Transverse colon (tissue), 4 donors: ENCODE data around the gene LRRC4. TPM values are rescaled to one million over a fixed set of nuclear protein-coding genes. Genes with fewer than 3 reads are reported as not detected.

Experiments used
- DNase-seq: peaks from one replicate; pipeline ENCODE4 v3.0.0-alpha.2; 2019
- H3K27ac ChIP-seq, 4 donors: fragments of 200-600 bp; sonication (generic); 2 replicates each; pipeline ENCODE4 v1.5.1; 2016 to 2018; ENCODE audit warnings: inconsistent platforms in 4 of 4
- H3K27me3 ChIP-seq: fragments of 200-600 bp; sonication (generic); 2 replicates; pipeline ENCODE4 v1.5.1; 2017; ENCODE audit warnings: inconsistent platforms
- H3K36me3 ChIP-seq, 4 donors: fragments of 200-600 bp; sonication (generic); 2 replicates each; pipeline ENCODE4 v1.5.1; 2017 to 2019; ENCODE audit warnings: inconsistent platforms in 4 of 4
- H3K4me1 ChIP-seq, 4 donors: fragments of 200-600 bp; sonication (generic); 2 replicates each; pipeline ENCODE4 v1.5.1; 2017 to 2020; ENCODE audit warnings: inconsistent platforms in 4 of 4
- H3K4me3 ChIP-seq, 4 donors: fragments of 200-600 bp; sonication (generic); 1 replicate in 1 of 4; 2 replicates in 3 of 4; pipeline versions ENCODE4 v1.5.1 to v1.6.1; 2017 to 2019; ENCODE audit warnings: inconsistent platforms in 4 of 4
- H3K9me3 ChIP-seq, 2 donors: fragments of 200-600 bp; sonication (generic); 2 replicates each; pipeline ENCODE4 v1.5.1; 2017 to 2019; ENCODE audit warnings: inconsistent platforms in 2 of 2
- EP300 ChIP-seq: sonication (generic); formaldehyde crosslinking; IDR thresholded peaks from one replicate; pipeline ENCODE4 v1.6.1; 2017; ENCODE audit warnings: antibody characterized with exemption, low read depth
- POLR2A ChIP-seq: fragments of 450-650 bp; IDR thresholded peaks from one replicate; pipeline ENCODE4 v1.6.1; 2016; ENCODE audit warnings: antibody characterized with exemption, mild to moderate bottlenecking, moderate library complexity
- POLR2AphosphoS5 ChIP-seq, 3 donors: sonication (generic); formaldehyde crosslinking; IDR thresholded peaks; one replicate each; pipeline ENCODE4 v1.6.1; 2016; ENCODE audit warnings: antibody characterized with exemption in 3 of 3
- WGBS, 2 donors: methylation state at CpG; one replicate each; pipeline ENCODE4 v1.1.5; 2018; ENCODE audit warnings: low coverage in 1 of 2; 5-methylcytosine and 5-hydroxymethylcytosine counted together
- in situ Hi-C, 4 donors: fragments of 200-750 bp; cut with MboI; loops; one replicate each; pipeline versions ENCODE4 v1.15.0 to v1.15.1; 2017; ENCODE audit warnings: low sequenced_read_pairs in 3 of 4, low pct_ligation_motif_present in 1 of 4, low pct_unique_long_range_greater_than_20kb in 1 of 4
- intact Hi-C: fragments of 100-400 bp; cut with DNase I; formaldehyde crosslinking; loops from one replicate; pipeline ENCODE4 v1.15.1; 2023; ENCODE audit warnings: low total_unique reads
- total RNA-seq, 4 donors: library from RNA; depleted of rRNA; stranded (reverse); fragments of >200 nt; gene quantifications; one replicate each; pipeline ENCODE4 v1.1.0, GENCODE V29; 2016
- TF ChIP-seq, protein P1 (sequence below), 5 experiments: fragments of 200-600 bp in 3 of 5; fragments of 450-650 bp in 2 of 5; sonication (generic) in 3 of 5; IDR thresholded peaks; 1 replicate in 2 of 5; 2 replicates in 3 of 5; pipeline ENCODE4 v1.5.1; 2016 to 2017; ENCODE audit warnings: antibody characterized with exemption in 5 of 5, inconsistent platforms in 3 of 5, mild to moderate bottlenecking in 2 of 5, moderate library complexity in 1 of 5

The LRRC4 gene
- total RNA-seq, 4 donors from 2014 or later = 0.20 to 1.2 (median 0.96) TPM

DNA sequence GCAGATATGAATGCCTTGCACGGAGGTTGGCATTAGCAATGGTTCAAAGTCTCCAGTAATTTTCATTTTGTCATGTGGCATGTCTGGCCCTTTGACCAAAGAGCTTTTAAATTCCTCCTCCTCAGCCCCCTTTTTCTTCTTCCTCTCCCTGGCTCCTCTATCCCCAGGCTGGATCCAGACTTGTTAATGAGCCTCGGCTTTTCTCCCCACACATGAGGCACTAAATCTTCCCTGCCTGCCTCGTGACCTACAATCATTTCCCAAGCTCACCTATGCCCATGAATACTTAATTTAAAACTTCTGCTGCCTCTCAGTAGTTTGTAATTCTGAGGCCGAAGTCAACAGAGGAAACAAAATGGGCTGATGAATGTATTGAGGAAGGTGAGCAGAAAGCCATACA, 23.3 kb upstream of the LRRC4 start:
- Histone ChIP-seq H3K27ac (no peak overlapping the region), H3K36me3 (no peaks in the 10 kb centered on the region), H3K4me1 (peaks cover 0 to 11% (median 7%) of the 10 kb centered on the region in 4 donors), H3K9me3 (no peaks in the 10 kb centered on the region), H3K4me3 (no peak overlapping the region), H3K27me3 (no peaks in the 10 kb centered on the region)
- intact Hi-C loops (no loop called here), in situ Hi-C loops (no loop called here)
- no peak for TF ChIP-seq POLR2AphosphoS5 (IDR thresholded peaks at IDR 0.05)
- no peak for TF ChIP-seq EP300
- no peak for TF ChIP-seq POLR2A
- TF ChIP-seq, protein P1, sequence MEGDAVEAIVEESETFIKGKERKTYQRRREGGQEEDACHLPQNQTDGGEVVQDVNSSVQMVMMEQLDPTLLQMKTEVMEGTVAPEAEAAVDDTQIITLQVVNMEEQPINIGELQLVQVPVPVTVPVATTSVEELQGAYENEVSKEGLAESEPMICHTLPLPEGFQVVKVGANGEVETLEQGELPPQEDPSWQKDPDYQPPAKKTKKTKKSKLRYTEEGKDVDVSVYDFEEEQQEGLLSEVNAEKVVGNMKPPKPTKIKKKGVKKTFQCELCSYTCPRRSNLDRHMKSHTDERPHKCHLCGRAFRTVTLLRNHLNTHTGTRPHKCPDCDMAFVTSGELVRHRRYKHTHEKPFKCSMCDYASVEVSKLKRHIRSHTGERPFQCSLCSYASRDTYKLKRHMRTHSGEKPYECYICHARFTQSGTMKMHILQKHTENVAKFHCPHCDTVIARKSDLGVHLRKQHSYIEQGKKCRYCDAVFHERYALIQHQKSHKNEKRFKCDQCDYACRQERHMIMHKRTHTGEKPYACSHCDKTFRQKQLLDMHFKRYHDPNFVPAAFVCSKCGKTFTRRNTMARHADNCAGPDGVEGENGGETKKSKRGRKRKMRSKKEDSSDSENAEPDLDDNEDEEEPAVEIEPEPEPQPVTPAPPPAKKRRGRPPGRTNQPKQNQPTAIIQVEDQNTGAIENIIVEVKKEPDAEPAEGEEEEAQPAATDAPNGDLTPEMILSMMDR (IDR thresholded peaks at IDR 0.05) = no peak
- 89 to 100% methylated on average over 1 to 4 of the region's 4 CpGs for WGBS, 2 donors
- DNase-seq = no peak

DNA sequence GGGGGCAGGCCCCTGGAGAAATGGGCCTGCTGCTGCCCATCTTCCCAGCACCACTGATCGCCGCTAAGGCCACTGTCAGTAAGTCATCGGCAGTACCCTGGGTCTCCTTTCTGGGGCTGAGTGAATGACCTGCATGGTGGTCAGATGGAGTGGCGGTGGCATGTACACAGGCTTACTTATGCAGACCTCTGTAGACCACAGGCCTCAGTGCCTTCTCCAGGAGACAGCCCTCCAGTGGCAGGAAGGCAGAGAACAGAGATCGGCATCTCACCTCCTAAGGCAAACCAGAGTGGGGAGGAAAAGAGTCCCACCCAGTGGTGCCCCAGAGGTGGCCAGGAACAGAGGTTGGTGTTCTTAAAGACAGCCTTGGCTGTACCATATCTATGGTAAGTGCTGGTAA, 22.8 kb upstream of the LRRC4 start:
- TF ChIP-seq EP300 = no peak
- TF ChIP-seq POLR2AphosphoS5 (IDR thresholded peaks at IDR 0.05) = no peak
- no peak for TF ChIP-seq POLR2A
- TF ChIP-seq, protein P1 (IDR thresholded peaks at IDR 0.05) = no peak
- Histone ChIP-seq H3K36me3 (no peaks in the 10 kb centered on the region), H3K4me1 (peaks cover 0 to 11% (median 7%) of the 10 kb centered on the region in 4 donors), H3K27ac (no peak overlapping the region), H3K4me3 (no peak overlapping the region), H3K9me3 (no peaks in the 10 kb centered on the region), H3K27me3 (no peaks in the 10 kb centered on the region)
- no peak for DNase-seq
- intact Hi-C loops (no loop called here), in situ Hi-C loops (no loop called here)
- 89% methylated on average over 5 of the region's 5 CpGs; no CpG with 5 or more reads in 1 of the 2 donors for WGBS, 2 donors

DNA sequence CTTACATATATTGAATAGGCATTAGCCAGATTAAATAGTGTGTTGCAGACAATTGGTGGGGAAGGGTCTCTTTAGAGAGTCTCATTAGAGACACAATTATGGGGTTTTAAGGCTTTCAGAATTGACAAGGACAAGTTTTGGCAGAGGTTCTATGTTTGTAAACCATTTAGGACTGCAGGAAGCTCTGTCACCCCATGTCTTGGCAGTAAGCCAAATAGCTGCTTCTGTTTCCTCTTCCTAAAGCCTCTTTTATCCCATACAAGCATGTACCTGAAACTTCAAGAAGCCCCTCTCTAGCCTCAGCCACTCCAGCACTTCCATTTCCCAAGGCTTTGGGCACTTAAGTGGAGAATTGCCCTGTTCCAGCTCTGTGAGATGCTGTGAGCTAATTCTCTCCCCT, 21.8 kb upstream of the LRRC4 start:
- no peaks in the 10 kb centered on the region for H3K36me3 ChIP-seq
- H3K27me3 ChIP-seq = no peaks in the 10 kb centered on the region
- H3K27ac ChIP-seq = no peak overlapping the region
- TF ChIP-seq POLR2A = no peak
- no peak for TF ChIP-seq POLR2AphosphoS5 (IDR thresholded peaks at IDR 0.05)
- TF ChIP-seq, protein P1 (IDR thresholded peaks at IDR 0.05) = no peak
- TF ChIP-seq EP300 = no peak
- H3K4me3 ChIP-seq = no peak overlapping the region
- H3K4me1 ChIP-seq = peaks cover 0 to 11% (median 7%) of the 10 kb centered on the region in 4 donors
- intact Hi-C loops = no loop called here
- H3K9me3 ChIP-seq = no peaks in the 10 kb centered on the region
- DNase-seq = no peak
- in situ Hi-C loops = no loop called here

DNA sequence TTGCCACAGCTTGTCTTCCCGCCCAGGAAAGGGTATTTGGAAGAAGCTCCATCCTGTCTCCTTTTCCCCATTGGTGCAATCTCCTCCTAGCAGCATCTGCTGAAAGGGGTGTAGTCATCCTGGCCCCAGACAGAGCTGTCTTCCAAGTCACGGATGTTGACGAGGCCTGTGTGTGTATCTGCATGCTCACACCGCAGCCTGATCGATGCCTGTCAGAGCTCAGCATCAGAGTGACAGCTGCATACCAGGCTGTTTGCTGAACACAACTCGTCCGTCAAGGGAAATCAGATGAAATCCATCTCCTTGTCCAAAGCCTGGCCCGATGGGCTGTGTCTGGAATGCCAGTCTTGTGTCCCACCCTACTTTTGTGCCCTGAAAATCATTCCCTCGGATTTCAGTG, 21.2 kb upstream of the LRRC4 start:
- in situ Hi-C loops = no loop called here
- WGBS, 2 donors = 96 to 100% methylated on average over 3 to 9 of the region's 9 CpGs
- intact Hi-C loops = no loop called here
- TF ChIP-seq POLR2AphosphoS5 (IDR thresholded peaks at IDR 0.05) (no peak), POLR2A (no peak), EP300 (no peak)
- no peaks in the 10 kb centered on the region for H3K27me3 ChIP-seq
- no peak for DNase-seq
- no peak overlapping the region for H3K27ac ChIP-seq
- no peaks in the 10 kb centered on the region for H3K36me3 ChIP-seq
- H3K4me1 ChIP-seq = peaks cover 0 to 11% (median 7%) of the 10 kb centered on the region in 4 donors
- no peak overlapping the region for H3K4me3 ChIP-seq
- no peaks in the 10 kb centered on the region for H3K9me3 ChIP-seq

GRCh38 chr7:128045766-128046165, 14.5 kb upstream of the LRRC4 start:
- Histone ChIP-seq H3K4me3 (no peak overlapping the region), H3K9me3 (no peaks in the 10 kb centered on the region), H3K4me1 (peaks cover 0 to 9% (median 7%) of the 10 kb centered on the region in 4 donors), H3K27me3 (no peaks in the 10 kb centered on the region), H3K36me3 (no peaks in the 10 kb centered on the region), H3K27ac (no peak overlapping the region)
- DNase-seq = no peak
- WGBS, 2 donors = 83 to 92% methylated on average over 1 of the region's 1 CpG
- TF ChIP-seq POLR2AphosphoS5 (IDR thresholded peaks at IDR 0.05) (no peak), POLR2A (no peak), EP300 (no peak)
- TF ChIP-seq, protein P1 (IDR thresholded peaks at IDR 0.05) = no peak
- intact Hi-C loops = no loop called here
- in situ Hi-C loops = loop anchor here in 1 of 4 donors (25.0 kb wide), 1 partner anchor 333 kb away; no protein-coding TSS in a partner anchor
